ENCODE measurements around the gene CUL4B. TPM values are rescaled to one million over a fixed set of nuclear protein-coding genes. Genes with fewer than 3 reads are reported as not detected.

The CUL4B gene
- total RNA-seq, 1 experiment from 2014 or later = 38.9 TPM

DNA sequence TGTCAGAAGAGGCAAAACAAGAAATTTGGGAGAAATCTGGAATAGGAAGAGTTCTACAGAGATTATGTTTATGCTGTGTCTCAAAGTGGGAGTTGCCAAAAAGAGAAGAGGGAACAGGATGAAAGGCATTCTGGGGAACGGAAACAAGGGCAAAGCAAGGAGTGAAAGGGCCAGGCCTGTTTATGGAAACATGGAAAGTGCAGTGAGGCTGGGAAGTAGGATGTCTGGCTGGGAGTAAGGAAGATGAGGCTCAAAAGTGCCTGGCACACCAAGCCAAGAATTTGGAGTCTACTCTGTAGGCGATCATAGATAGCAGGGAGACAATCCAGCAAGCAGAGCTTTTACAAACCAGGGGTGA, 1.8 kb upstream of the CUL4B start:
- Mint-ChIP-seq H3K27ac (peak overlapping the region; percentile 50), H3K4me1 (peaks cover 14% of the 10 kb centered on the region)

DNA sequence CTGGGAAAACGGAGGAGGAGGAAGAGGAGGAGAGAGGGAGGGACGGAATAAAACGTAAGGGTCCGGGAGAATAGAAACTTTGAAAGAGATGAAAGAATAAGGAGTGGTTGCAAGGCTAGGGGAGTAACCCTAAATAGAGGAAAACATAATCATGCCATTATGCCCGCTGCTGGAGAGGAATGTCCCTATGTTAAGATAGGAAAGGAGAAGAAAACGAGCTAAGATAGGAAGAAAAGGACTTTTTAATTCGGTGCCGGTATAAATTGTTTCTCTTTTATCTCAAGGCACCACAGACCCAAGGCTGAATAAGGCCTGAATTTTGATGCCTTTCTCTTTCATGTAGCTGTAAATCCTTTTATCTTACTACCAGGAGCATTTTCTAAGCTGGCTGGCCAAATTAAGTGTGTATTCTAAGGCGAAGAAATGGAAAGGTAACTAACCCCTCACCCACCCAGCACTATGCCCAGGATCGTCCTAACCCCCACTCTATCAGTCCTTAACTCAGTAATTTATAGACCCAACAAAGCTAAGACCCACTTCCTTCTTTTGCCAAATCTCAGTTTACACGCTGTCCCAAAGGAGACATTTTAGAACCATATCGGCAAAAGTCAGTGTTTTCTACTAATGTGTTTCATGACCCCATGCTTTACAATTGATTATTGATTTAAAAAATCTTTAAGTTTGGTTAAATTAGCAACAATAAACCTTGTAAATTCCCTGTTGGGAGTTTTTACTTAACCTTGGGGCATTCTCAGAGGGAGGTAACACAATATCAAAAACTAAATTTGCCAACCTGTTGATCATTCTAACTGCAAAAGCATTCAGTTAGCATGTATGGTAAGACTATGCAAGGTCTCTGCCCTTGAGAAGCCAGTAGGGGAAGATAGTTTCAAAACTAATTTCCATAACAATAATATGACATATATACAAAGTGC, 1.1 kb upstream of the CUL4B start:
- peaks cover 14% of the 10 kb centered on the region for H3K4me1 Mint-ChIP-seq
- ATAC-seq (no peak), DNase-seq (ENCODE audit: low spot score) (no peak)
- H3K36me3 Mint-ChIP-seq = peaks cover 6% of the 10 kb centered on the region; the same call in 1 of the 2 replicates
- CTCF ChIA-PET = interaction anchor here (0.6 to 1.9 kb wide), 3 partner anchors 66 to 295 kb away, joined by 3 to 5 read pairs (median 5); no protein-coding TSS in a partner anchor
- H3K27ac Mint-ChIP-seq = peak overlapping the region; percentile 96
- H3K9me3 Mint-ChIP-seq = no peaks in the 10 kb centered on the region
- peak overlapping the region; percentile 93 for H3K4me3 Mint-ChIP-seq
- no peaks in the 10 kb centered on the region for H3K27me3 Mint-ChIP-seq (ENCODE audit: low read depth)
- POLR2A ChIA-PET = interaction anchor here (0.5 to 1.9 kb wide), 3 partner anchors 42 to 110 kb away, joined by 4 to 21 read pairs (median 4); partner anchors contain the start of gene MCTS1
- TF ChIP-seq GRHL2 (CRISPR knock-in tag; IDR thresholded peaks at IDR 0.05; ENCODE audit: insufficient replicate concordance, severe bottlenecking) = no peak
- no peak for TF ChIP-seq ZNF121 (CRISPR knock-in tag; IDR thresholded peaks at IDR 0.05)
- TF ChIP-seq FOXJ3 (CRISPR knock-in tag; IDR thresholded peaks at IDR 0.05; ENCODE audit: borderline replicate concordance) = no peak
- TF ChIP-seq TEAD4 (CRISPR knock-in tag; IDR thresholded peaks at IDR 0.05) = no peak
- TF ChIP-seq, protein P1, sequence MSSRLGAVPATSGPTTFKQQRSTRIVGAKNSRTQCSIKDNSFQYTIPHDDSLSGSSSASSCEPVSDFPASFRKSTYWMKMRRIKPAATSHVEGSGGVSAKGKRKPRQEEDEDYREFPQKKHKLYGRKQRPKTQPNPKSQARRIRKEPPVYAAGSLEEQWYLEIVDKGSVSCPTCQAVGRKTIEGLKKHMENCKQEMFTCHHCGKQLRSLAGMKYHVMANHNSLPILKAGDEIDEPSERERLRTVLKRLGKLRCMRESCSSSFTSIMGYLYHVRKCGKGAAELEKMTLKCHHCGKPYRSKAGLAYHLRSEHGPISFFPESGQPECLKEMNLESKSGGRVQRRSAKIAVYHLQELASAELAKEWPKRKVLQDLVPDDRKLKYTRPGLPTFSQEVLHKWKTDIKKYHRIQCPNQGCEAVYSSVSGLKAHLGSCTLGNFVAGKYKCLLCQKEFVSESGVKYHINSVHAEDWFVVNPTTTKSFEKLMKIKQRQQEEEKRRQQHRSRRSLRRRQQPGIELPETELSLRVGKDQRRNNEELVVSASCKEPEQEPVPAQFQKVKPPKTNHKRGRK (CRISPR knock-in tag; IDR thresholded peaks at IDR 0.05; ENCODE audit: borderline replicate concordance) = no peak
- TF ChIP-seq, protein P2, sequence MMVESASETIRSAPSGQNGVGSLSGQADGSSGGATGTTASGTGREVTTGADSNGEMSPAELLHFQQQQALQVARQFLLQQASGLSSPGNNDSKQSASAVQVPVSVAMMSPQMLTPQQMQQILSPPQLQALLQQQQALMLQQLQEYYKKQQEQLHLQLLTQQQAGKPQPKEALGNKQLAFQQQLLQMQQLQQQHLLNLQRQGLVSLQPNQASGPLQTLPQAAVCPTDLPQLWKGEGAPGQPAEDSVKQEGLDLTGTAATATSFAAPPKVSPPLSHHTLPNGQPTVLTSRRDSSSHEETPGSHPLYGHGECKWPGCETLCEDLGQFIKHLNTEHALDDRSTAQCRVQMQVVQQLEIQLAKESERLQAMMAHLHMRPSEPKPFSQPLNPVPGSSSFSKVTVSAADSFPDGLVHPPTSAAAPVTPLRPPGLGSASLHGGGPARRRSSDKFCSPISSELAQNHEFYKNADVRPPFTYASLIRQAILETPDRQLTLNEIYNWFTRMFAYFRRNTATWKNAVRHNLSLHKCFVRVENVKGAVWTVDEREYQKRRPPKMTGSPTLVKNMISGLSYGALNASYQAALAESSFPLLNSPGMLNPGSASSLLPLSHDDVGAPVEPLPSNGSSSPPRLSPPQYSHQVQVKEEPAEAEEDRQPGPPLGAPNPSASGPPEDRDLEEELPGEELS (CRISPR knock-in tag; IDR thresholded peaks at IDR 0.05) = no peak
- TF ChIP-seq, protein P3, sequence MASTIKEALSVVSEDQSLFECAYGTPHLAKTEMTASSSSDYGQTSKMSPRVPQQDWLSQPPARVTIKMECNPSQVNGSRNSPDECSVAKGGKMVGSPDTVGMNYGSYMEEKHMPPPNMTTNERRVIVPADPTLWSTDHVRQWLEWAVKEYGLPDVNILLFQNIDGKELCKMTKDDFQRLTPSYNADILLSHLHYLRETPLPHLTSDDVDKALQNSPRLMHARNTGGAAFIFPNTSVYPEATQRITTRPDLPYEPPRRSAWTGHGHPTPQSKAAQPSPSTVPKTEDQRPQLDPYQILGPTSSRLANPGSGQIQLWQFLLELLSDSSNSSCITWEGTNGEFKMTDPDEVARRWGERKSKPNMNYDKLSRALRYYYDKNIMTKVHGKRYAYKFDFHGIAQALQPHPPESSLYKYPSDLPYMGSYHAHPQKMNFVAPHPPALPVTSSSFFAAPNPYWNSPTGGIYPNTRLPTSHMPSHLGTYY (CRISPR knock-in tag; IDR thresholded peaks at IDR 0.05) = no peak
- TF ChIP-seq SP1 (CRISPR knock-in tag; conservative IDR thresholded peaks at IDR 0.05) = no peak
- TF ChIP-seq, protein P4, sequence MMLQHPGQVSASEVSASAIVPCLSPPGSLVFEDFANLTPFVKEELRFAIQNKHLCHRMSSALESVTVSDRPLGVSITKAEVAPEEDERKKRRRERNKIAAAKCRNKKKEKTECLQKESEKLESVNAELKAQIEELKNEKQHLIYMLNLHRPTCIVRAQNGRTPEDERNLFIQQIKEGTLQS (CRISPR knock-in tag; conservative IDR thresholded peaks at IDR 0.05) = no peak
- no peak for TF ChIP-seq TP53 (CRISPR knock-in tag; IDR thresholded peaks at IDR 0.05)
- TF ChIP-seq, protein P5, sequence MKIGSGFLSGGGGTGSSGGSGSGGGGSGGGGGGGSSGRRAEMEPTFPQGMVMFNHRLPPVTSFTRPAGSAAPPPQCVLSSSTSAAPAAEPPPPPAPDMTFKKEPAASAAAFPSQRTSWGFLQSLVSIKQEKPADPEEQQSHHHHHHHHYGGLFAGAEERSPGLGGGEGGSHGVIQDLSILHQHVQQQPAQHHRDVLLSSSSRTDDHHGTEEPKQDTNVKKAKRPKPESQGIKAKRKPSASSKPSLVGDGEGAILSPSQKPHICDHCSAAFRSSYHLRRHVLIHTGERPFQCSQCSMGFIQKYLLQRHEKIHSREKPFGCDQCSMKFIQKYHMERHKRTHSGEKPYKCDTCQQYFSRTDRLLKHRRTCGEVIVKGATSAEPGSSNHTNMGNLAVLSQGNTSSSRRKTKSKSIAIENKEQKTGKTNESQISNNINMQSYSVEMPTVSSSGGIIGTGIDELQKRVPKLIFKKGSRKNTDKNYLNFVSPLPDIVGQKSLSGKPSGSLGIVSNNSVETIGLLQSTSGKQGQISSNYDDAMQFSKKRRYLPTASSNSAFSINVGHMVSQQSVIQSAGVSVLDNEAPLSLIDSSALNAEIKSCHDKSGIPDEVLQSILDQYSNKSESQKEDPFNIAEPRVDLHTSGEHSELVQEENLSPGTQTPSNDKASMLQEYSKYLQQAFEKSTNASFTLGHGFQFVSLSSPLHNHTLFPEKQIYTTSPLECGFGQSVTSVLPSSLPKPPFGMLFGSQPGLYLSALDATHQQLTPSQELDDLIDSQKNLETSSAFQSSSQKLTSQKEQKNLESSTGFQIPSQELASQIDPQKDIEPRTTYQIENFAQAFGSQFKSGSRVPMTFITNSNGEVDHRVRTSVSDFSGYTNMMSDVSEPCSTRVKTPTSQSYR (CRISPR knock-in tag; IDR thresholded peaks at IDR 0.05) = no peak
- TF ChIP-seq, protein P6, sequence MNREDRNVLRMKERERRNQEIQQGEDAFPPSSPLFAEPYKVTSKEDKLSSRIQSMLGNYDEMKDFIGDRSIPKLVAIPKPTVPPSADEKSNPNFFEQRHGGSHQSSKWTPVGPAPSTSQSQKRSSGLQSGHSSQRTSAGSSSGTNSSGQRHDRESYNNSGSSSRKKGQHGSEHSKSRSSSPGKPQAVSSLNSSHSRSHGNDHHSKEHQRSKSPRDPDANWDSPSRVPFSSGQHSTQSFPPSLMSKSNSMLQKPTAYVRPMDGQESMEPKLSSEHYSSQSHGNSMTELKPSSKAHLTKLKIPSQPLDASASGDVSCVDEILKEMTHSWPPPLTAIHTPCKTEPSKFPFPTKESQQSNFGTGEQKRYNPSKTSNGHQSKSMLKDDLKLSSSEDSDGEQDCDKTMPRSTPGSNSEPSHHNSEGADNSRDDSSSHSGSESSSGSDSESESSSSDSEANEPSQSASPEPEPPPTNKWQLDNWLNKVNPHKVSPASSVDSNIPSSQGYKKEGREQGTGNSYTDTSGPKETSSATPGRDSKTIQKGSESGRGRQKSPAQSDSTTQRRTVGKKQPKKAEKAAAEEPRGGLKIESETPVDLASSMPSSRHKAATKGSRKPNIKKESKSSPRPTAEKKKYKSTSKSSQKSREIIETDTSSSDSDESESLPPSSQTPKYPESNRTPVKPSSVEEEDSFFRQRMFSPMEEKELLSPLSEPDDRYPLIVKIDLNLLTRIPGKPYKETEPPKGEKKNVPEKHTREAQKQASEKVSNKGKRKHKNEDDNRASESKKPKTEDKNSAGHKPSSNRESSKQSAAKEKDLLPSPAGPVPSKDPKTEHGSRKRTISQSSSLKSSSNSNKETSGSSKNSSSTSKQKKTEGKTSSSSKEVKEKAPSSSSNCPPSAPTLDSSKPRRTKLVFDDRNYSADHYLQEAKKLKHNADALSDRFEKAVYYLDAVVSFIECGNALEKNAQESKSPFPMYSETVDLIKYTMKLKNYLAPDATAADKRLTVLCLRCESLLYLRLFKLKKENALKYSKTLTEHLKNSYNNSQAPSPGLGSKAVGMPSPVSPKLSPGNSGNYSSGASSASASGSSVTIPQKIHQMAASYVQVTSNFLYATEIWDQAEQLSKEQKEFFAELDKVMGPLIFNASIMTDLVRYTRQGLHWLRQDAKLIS (CRISPR knock-in tag; IDR thresholded peaks at IDR 0.05; ENCODE audit: borderline replicate concordance) = no peak
- TF ChIP-seq ZBTB21 (CRISPR knock-in tag; IDR thresholded peaks at IDR 0.05; ENCODE audit: borderline replicate concordance) = no peak

More for the DNA sequence above, 1.8 kb upstream of the CUL4B start:
- POLR2A ChIA-PET = no interaction called here
- no peak for DNase-seq (ENCODE audit: low spot score)
- Mint-ChIP-seq H3K9me3 (no peaks in the 10 kb centered on the region), H3K27me3 (ENCODE audit: low read depth) (no peaks in the 10 kb centered on the region), H3K36me3 (peaks cover under 1% of the 10 kb centered on the region; the same call in 1 of the 2 replicates), H3K4me3 (peak overlapping the region; percentile 93)
- CTCF ChIA-PET = no interaction called here
- TF ChIP-seq, protein P7, sequence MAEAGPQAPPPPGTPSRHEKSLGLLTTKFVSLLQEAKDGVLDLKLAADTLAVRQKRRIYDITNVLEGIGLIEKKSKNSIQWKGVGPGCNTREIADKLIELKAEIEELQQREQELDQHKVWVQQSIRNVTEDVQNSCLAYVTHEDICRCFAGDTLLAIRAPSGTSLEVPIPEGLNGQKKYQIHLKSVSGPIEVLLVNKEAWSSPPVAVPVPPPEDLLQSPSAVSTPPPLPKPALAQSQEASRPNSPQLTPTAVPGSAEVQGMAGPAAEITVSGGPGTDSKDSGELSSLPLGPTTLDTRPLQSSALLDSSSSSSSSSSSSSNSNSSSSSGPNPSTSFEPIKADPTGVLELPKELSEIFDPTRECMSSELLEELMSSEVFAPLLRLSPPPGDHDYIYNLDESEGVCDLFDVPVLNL (CRISPR knock-in tag; IDR thresholded peaks at IDR 0.05; ENCODE audit: borderline replicate concordance, low read depth) = no peak
- TF ChIP-seq, protein P8, sequence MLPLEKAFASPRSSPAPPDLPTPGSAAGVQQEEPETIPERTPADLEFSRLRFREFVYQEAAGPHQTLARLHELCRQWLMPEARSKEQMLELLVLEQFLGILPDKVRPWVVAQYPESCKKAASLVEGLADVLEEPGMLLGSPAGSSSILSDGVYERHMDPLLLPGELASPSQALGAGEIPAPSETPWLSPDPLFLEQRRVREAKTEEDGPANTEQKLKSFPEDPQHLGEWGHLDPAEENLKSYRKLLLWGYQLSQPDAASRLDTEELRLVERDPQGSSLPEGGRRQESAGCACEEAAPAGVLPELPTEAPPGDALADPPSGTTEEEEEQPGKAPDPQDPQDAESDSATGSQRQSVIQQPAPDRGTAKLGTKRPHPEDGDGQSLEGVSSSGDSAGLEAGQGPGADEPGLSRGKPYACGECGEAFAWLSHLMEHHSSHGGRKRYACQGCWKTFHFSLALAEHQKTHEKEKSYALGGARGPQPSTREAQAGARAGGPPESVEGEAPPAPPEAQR (CRISPR knock-in tag; IDR thresholded peaks at IDR 0.05) = no peak
- ATAC-seq = no peak
